Mucosa of stomach (tissue), 1 donor: ENCODE results near the gene AGAP3.

Experiments
- H3K27me3 ChIP-seq: one replicate; pipeline ENCODE4 v1.7.0; 2013; ENCODE audit warnings: mild to moderate bottlenecking, low read length; ENCODE audit not compliant: control insufficient read depth, insufficient read depth
- H3K36me3 ChIP-seq: one replicate; pipeline ENCODE4 v1.7.0; 2013; ENCODE audit warnings: low read length; ENCODE audit not compliant: control insufficient read depth, insufficient read depth
- H3K4me1 ChIP-seq: one replicate; pipeline ENCODE4 v1.7.0; 2013; ENCODE audit warnings: mild to moderate bottlenecking, low read length; ENCODE audit not compliant: control insufficient read depth, insufficient read depth
- H3K4me3 ChIP-seq: one replicate; pipeline ENCODE4 v1.7.0; 2013; ENCODE audit warnings: low read length
- H3K9ac ChIP-seq: one replicate; pipeline ENCODE4 v1.7.0; 2013; ENCODE audit warnings: mild to moderate bottlenecking, low read length, moderate library complexity
- H3K9me3 ChIP-seq: one replicate; pipeline ENCODE4 v1.7.0; 2013; ENCODE audit warnings: mild to moderate bottlenecking, low read length, moderate library complexity; ENCODE audit not compliant: control insufficient read depth
- donor health status: Pancreatic carcinoma.

Gene AGAP3

DNA sequence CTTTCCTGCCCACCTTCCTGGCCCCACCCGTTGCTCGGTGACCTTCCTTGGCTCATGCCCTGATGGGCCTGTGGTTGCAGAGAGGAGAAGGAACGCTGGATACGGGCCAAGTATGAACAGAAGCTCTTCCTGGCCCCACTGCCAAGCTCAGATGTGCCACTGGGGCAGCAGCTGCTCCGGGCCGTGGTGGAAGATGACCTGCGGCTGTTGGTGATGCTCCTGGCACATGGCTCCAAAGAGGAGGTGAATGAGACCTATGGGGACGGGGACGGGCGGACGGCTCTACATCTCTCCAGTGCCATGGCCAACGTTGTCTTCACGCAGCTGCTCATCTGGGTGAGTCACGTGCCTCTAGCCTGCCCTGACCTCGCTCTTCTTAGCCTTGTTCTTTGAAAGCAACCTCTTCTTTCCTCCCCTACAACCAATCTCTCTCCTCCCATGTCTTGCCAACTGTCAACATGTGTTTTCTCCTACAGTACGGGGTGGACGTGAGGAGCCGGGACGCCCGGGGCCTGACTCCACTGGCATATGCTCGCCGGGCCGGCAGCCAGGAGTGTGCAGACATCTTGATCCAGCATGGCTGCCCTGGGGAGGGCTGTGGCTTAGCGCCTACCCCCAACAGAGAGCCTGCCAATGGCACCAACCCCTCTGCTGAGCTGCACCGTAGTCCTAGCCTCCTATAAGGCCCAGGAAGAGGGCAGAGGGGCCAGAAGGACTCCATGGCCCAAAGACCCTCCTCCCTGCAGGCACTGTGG lies 57.2 kb downstream of the AGAP3 start:
- Histone ChIP-seq H3K27me3 (peaks cover 8% of the 10 kb centered on the region), H3K36me3 (no peaks in the 10 kb centered on the region), H3K4me1 (peaks cover 5% of the 10 kb centered on the region), H3K9ac (no peak overlapping the region), H3K4me3 (no peak overlapping the region), H3K9me3 (no peaks in the 10 kb centered on the region)

GRCh38 chr7:151144387-151144786 lies 58.1 kb downstream of the AGAP3 start:
- no peaks in the 10 kb centered on the region for H3K36me3 ChIP-seq
- peaks cover 5% of the 10 kb centered on the region for H3K4me1 ChIP-seq
- H3K9me3 ChIP-seq = no peaks in the 10 kb centered on the region
- H3K4me3 ChIP-seq = no peak overlapping the region
- H3K27me3 ChIP-seq = peaks cover 16% of the 10 kb centered on the region
- no peak overlapping the region for H3K9ac ChIP-seq

DNA sequence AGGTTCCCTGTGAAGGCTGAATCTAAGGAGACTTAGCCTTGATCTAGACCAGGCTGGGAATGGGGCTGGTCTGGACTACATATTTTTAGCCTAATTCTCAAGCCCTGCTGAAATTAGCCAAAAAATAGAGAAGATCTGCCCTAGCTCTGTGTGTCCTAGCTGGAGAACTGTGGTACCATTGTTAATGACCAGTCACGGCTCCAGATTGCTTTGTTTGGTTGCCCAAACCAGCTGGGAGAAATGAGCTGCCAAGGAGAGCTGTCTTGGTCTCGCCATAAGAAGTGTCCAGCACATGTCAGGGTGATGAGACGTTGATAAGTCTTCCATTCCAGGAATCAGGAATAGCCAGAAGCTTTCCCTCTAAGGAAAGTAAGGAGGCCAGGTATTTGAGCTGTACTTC lies 60.5 kb downstream of the AGAP3 start:
- no peaks in the 10 kb centered on the region for H3K36me3 ChIP-seq
- no peaks in the 10 kb centered on the region for H3K9me3 ChIP-seq
- no peak overlapping the region for H3K9ac ChIP-seq
- H3K4me3 ChIP-seq = no peak overlapping the region
- peaks cover 5% of the 10 kb centered on the region for H3K4me1 ChIP-seq
- peaks cover 30% of the 10 kb centered on the region for H3K27me3 ChIP-seq

DNA sequence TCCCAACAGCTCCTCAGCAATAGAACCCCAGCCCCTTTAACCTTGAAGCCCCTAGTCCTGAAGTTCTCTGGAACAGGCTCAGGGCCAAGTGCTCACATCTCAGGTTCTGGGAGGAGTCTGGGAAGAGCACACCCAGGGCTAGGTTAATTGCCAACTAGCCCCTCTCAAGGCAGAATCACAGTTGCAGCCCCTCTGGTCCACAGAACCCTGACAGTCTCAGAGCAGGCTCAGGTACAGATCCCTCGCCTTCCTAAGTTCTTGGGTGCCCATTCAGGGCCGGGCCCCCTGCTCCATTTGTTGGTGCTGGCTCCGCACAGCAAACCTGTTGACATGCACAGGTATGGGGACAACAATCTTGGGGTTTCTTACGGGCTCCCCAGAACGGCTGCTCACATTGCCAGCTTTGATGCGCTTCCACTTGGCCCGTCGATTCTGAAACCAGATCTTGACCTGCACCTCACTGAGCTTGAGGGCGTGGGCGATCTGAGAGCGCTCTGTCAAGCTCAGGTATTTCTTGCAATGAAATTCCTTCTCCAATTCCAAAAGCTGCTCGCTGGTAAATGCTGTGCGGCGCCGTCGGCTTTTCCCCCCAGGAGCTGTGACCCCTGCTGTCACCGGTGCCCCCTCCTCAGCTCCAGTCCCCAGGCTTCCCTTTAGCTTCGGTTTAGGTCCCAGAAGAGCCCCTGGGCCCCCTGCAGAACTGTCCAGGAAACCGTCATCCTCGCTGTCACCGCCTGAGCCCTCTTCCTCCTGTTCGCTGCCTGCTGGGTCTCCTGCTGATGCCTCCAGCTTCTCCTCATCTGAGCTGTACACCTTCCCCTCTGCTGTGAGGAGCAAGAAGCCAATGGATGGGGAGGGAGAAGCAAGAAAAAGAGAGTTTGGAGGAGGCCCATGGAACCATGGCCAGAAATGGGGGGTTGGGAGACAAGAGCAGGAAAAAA lies 62.3 kb downstream of the AGAP3 start:
- no peaks in the 10 kb centered on the region for H3K4me1 ChIP-seq
- H3K9me3 ChIP-seq = no peaks in the 10 kb centered on the region
- peaks cover 38% of the 10 kb centered on the region for H3K27me3 ChIP-seq
- no peak overlapping the region for H3K9ac ChIP-seq
- no peak overlapping the region for H3K4me3 ChIP-seq
- H3K36me3 ChIP-seq = no peaks in the 10 kb centered on the region

- Histone ChIP-seq H3K27me3 (peaks cover 47% of the 10 kb centered on the region), H3K9me3 (no peaks in the 10 kb centered on the region), H3K4me3 (no peak overlapping the region), H3K36me3 (no peaks in the 10 kb centered on the region), H3K4me1 (no peaks in the 10 kb centered on the region), H3K9ac (no peak overlapping the region)
Observed at GRCh38 chr7:151150388-151150787, 64.1 kb downstream of the AGAP3 start.

- Histone ChIP-seq H3K4me1 (no peaks in the 10 kb centered on the region), H3K27me3 (peaks cover 51% of the 10 kb centered on the region), H3K4me3 (no peak overlapping the region), H3K36me3 (no peaks in the 10 kb centered on the region), H3K9me3 (no peaks in the 10 kb centered on the region), H3K9ac (no peak overlapping the region)
Observed at GRCh38 chr7:151152643-151153513, 66.6 kb downstream of the AGAP3 start.

- Histone ChIP-seq H3K36me3 (no peaks in the 10 kb centered on the region), H3K4me1 (no peaks in the 10 kb centered on the region), H3K4me3 (no peak overlapping the region), H3K9me3 (no peaks in the 10 kb centered on the region), H3K27me3 (peaks cover 23% of the 10 kb centered on the region), H3K9ac (no peak overlapping the region)
Observed at GRCh38 chr7:151157645-151158329, 71.5 kb downstream of the AGAP3 start.

- Histone ChIP-seq H3K9me3 (no peaks in the 10 kb centered on the region), H3K27me3 (peaks cover 32% of the 10 kb centered on the region), H3K36me3 (no peaks in the 10 kb centered on the region), H3K4me3 (no peak overlapping the region), H3K9ac (no peak overlapping the region), H3K4me1 (peaks cover 3% of the 10 kb centered on the region)
Observed at GRCh38 chr7:151161757-151162156, 75.5 kb downstream of the AGAP3 start.

- Histone ChIP-seq H3K9me3 (no peaks in the 10 kb centered on the region), H3K9ac (no peak overlapping the region), H3K4me1 (peaks cover 5% of the 10 kb centered on the region), H3K36me3 (no peaks in the 10 kb centered on the region), H3K27me3 (peaks cover 61% of the 10 kb centered on the region), H3K4me3 (no peak overlapping the region)
Observed at GRCh38 chr7:151166629-151167196, 80.4 kb downstream of the AGAP3 start.

DNA sequence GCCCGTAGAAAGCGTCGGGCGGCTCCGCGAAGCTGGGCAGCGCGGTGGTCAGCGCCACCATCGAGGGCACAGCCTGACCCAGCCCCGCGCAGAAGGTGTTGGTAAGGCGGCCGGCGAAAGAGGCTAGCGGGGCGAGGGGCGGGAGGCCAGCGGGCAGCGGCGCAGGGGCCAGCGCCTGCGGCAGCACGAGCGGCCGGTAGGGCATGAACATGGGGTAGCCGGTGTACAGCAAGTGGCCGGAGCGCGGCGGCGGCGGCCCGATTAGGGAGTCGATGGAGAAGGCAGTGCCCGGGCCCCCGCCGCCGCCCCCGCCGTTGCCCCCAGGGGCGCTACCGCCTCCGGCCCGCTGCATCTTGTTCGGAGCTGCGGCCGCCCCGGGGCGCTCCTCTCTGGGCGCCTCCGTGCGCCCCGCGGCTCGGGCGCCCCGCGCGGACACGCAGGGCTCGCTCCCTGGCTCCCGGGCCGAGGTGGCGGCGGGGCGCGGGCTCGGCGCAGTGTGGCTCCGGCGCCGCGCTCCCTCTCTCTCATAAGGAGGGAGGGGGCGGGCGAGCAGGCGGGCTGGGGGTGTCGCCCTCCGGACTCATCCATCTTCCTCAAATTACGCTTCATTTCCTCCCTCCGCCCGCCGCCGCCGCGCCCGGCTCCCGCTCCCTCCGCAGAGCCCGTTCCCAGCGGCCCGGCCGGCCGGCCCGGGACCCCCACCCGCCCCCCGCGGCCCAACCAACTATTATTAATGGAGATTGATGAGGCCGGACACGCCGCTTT lies 81.1 kb downstream of the AGAP3 start, which contains the start of gene GBX1:
Gene GBX1 (minus strand): TSS at position 498 of the 765 bp plus-strand sequence. CDS start 146 bp downstream, at position 352.
- H3K9me3 ChIP-seq = no peaks in the 10 kb centered on the region
- peaks cover 61% of the 10 kb centered on the region for H3K27me3 ChIP-seq
- H3K9ac ChIP-seq = no peak within 1 kb of the TSS
- H3K4me3 ChIP-seq = no peak within 1 kb of the TSS
- no peaks in the 10 kb centered on the region for H3K36me3 ChIP-seq
- peaks cover 5% of the 10 kb centered on the region for H3K4me1 ChIP-seq
